K562 (cell line): ENCODE measurements around the gene ING5. TPM values are rescaled to one million over a fixed set of nuclear protein-coding genes. Genes with fewer than 3 reads are reported as not detected.

Experiments
- GABPB1 ChIP-seq: sonication (generic); formaldehyde crosslinking; IDR thresholded peaks from 2 replicates; pipeline ENCODE4 v1.8.0; 2022; ENCODE audit warnings: mild to moderate bottlenecking, missing genetic modification reagents
- IFI16 ChIP-seq: fragments of 250-450 bp; sonication (Bioruptor Pico); IDR thresholded peaks from 2 replicates; pipeline ENCODE4 v2.1.2; 2022; ENCODE audit warnings: mild to moderate bottlenecking, inconsistent platforms
- PRMT5 ChIP-seq: sonication (generic); formaldehyde crosslinking; IDR thresholded peaks from 2 replicates; pipeline ENCODE4 v1.5.0; 2020; ENCODE audit warnings: missing genetic modification reagents
- SMAD2 ChIP-seq: fragments of 150-350 bp; IDR thresholded peaks from 2 replicates; pipeline ENCODE4 v1.6.1; 2014; ENCODE audit warnings: low read depth, mild to moderate bottlenecking, low read length
- SMAD3 ChIP-seq: fragments of 450-650 bp; formaldehyde crosslinking; conservative IDR thresholded peaks from 2 replicates; pipeline ENCODE4 v1.4.0; 2020; ENCODE audit warnings: mild to moderate bottlenecking
- SREBF2 ChIP-seq: sonication (generic); formaldehyde crosslinking; IDR thresholded peaks from 2 replicates; pipeline ENCODE4 v1.4.0; 2020; ENCODE audit warnings: mild to moderate bottlenecking, missing genetic modification reagents
- ZFX ChIP-seq: sonication (generic); formaldehyde crosslinking; IDR thresholded peaks from 2 replicates; pipeline ENCODE4 v1.8.0; 2022; ENCODE audit warnings: mild to moderate bottlenecking, missing genetic modification reagents, moderate library complexity
- polyA plus RNA-seq, 8 experiments: library from polyadenylated mRNA; depleted of rRNA in 4 of 8; stranded (reverse) in 5 of 8; unstranded in 3 of 8; fragments of >200 nt; fragmentation: Nextera tagmentation in 2 of 8; fragmentation: Illumina TruSeq in 1 of 8; extraction: Ambion mirVana in 2 of 8; extraction: Trizol in 1 of 8; gene quantifications; 2 replicates each; pipeline versions ENCODE4 v1.2.1 to v1.2.3, GENCODE V29; 2011 to 2014; ENCODE audit warnings: inconsistent platforms in 1 of 8, missing spikeins in 1 of 8
- total RNA-seq, 7 experiments: library from RNA; depleted of rRNA in 6 of 7; stranded (reverse); fragments of >200 nt in 6 of 7; fragmentation: Illumina TruSeq in 2 of 7; extraction: Trizol in 2 of 7; gene quantifications; 2 replicates each; pipeline versions ENCODE4 v1.2.1 to v1.2.3, GENCODE V29; 2011 to 2021; ENCODE audit warnings: low replicate concordance in 1 of 7
- TF ChIP-seq, protein P1 (sequence below), 2 experiments: fragments of 450-650 bp; IDR thresholded peaks; 2 replicates each; pipeline ENCODE4 v1.6.1; 2016; ENCODE audit warnings: mild to moderate bottlenecking in 2 of 2, borderline replicate concordance in 1 of 2, low read depth in 1 of 2, moderate library complexity in 1 of 2
- TF ChIP-seq, protein P2 (sequence below): fragments of 250-450 bp; sonication (Bioruptor Pico); IDR thresholded peaks from 2 replicates; pipeline ENCODE4 v1.6.1; 2021; ENCODE audit warnings: mild to moderate bottlenecking
- TF ChIP-seq, protein P3 (sequence below): sonication (generic); formaldehyde crosslinking; IDR thresholded peaks from 2 replicates; pipeline ENCODE4 v1.8.0; 2022; ENCODE audit warnings: mild to moderate bottlenecking, missing genetic modification reagents
- TF ChIP-seq, protein P4 (sequence below), 2 experiments: fragments of 200-800 bp in 1 of 2; sonication (Bioruptor generic) in 1 of 2; sonication (generic) in 1 of 2; formaldehyde crosslinking in 1 of 2; IDR thresholded peaks in 1 of 2; conservative IDR thresholded peaks in 1 of 2; 2 replicates each; pipeline versions ENCODE4 v1.5.0 to v1.6.1; 2016 to 2020; ENCODE audit warnings: missing compliant biosample characterization in 1 of 2, missing genetic modification characterization in 1 of 2, missing genetic modification reagents in 1 of 2
- TF ChIP-seq, protein P5 (sequence below), 2 experiments: IDR thresholded peaks; 2 replicates each; pipeline ENCODE4 v1.6.1; 2012; ENCODE audit warnings: improper control_type of control experiment in 2 of 2, low read depth in 2 of 2, low read length in 2 of 2, borderline replicate concordance in 1 of 2

Gene ING5
- total and polyA plus RNA-seq, 9 of the 15 experiments (the other 6 are each of a cell fraction or from before 2014, with no cell fraction given): 10.4 to 53.3 (median 27.9) TPM

DNA sequence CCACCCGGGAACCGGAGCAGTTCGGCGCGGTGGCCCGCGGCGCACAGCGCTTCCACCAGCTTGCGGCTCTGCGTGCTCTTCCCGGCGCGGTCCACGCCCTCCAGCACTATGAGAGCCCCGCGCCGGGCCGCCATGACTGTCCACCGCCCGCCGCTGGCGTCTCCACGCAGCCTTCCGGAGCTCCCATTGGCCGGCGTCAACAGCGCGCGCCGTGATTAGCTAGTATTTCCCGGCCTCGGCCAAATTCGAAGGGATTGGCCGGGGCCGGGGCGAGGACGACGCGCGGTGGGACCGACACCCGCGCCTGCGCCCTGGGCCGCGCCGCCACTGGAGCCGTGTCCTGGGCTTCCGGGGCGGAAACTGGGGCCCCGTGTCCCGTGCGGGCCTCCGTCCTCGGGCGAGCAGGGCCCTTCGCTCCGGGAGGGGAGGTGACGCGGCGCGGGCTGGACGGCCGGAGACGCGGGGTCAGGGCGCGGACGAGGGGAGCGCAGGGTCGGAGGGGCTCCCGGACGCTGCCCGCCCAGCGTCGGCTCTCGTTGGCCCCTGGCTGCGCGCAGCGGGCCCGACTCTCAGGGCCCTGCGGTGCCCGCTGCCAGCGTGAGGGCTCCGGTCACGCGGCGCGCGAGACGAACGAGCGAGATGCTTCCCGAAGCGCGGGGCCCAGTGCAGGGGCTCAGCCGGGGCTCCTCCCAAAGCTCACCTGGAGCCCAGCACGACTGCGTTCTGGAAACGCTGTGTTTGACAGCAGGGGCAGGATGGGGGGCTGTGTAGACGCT, 15.0 kb upstream of the ING5 start, which contains the start of gene DTYMK (continued):
- TF ChIP-seq, protein P1, sequence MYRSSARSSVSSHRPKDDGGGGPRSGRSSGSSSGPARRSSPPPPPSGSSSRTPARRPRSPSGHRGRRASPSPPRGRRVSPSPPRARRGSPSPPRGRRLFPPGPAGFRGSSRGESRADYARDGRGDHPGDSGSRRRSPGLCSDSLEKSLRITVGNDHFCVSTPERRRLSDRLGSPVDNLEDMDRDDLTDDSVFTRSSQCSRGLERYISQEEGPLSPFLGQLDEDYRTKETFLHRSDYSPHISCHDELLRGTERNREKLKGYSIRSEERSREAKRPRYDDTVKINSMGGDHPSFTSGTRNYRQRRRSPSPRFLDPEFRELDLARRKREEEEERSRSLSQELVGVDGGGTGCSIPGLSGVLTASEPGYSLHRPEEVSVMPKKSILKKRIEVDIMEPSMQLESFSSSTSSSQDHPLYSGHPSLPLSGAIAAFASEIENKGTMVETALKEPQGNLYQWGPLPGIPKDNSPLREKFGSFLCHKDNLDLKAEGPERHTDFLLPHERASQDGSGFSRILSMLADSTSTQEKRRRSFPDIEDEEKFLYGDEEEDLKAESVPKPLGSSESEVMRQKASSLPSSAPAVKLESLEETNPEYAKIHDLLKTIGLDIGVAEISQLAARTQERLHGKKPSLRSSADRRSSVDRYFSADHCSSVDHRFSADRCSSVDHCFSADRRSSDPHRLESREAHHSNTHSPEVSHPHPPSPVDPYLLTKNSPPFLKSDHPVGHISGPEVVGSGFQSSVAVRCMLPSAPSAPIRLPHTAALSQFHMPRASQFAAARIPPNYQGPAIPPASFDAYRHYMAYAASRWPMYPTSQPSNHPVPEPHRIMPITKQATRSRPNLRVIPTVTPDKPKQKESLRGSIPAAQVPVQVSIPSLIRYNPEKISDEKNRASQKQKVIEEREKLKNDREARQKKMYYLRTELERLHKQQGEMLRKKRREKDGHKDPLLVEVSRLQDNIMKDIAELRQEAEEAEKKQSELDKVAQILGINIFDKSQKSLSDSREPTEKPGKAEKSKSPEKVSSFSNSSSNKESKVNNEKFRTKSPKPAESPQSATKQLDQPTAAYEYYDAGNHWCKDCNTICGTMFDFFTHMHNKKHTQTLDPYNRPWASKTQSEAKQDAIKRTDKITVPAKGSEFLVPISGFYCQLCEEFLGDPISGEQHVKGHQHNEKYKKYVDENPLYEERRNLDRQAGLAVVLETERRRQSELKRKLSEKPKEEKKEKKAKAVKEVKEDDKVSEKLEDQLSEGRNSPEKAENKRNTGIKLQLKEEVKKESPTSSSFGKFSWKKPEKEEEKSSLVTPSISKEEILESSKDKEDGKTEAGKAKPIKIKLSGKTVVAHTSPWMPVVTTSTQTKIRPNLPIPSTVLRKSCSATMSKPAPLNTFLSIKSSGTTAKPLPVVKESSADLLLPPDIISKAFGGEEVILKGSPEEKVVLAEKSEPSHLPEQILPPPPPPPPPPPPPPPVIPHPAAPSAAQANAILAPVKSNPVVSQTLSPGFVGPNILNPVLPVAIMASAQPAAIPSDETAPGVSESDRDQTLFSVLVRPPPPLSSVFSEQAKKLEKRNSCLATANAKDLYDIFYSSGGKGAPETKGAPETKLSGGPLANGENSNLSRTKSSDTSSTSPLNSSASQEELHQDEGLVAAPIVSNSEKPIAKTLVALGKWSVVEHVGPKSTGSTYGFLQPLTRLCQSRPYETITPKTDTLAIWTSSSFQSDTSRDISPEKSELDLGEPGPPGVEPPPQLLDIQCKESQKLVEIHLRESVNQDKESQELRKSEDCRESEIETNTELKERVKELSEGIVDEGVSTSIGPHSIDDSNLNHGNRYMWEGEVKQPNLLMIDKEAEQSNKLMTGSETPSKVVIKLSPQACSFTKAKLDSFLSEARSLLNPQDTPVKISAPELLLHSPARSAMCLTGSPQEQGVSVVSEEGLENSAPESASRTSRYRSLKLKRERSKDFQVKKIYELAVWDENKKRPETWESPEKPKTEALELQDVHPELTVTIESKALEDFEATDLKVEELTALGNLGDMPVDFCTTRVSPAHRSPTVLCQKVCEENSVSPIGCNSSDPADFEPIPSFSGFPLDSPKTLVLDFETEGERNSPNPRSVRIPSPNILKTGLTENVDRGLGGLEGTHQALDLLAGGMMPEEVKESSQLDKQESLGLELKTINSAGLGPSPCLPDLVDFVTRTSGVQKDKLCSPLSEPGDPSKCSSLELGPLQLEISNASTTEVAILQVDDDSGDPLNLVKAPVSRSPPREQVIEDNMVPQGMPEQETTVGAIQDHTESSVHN (IDR thresholded peaks at IDR 0.05; ENCODE audit: borderline replicate concordance in 1 of 2, low read depth in 1 of 2): no peak
- TF ChIP-seq SMAD3 (CRISPR knock-in tag) (no peak), GABPB1 (CRISPR knock-in tag) (peak; percentile 83), ZFX (CRISPR knock-in tag) (peak; percentile 84), IFI16 (CRISPR knock-in tag) (no peak), SREBF2 (CRISPR knock-in tag) (no peak), SMAD2 (no peak), PRMT5 (CRISPR knock-in tag) (no peak)
- TF ChIP-seq, protein P2, sequence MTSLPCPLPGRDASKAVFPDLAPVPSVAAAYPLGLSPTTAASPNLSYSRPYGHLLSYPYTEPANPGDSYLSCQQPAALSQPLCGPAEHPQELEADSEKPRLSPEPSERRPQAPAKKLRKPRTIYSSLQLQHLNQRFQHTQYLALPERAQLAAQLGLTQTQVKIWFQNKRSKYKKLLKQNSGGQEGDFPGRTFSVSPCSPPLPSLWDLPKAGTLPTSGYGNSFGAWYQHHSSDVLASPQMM (CRISPR knock-in tag): no peak
- TF ChIP-seq, protein P3, sequence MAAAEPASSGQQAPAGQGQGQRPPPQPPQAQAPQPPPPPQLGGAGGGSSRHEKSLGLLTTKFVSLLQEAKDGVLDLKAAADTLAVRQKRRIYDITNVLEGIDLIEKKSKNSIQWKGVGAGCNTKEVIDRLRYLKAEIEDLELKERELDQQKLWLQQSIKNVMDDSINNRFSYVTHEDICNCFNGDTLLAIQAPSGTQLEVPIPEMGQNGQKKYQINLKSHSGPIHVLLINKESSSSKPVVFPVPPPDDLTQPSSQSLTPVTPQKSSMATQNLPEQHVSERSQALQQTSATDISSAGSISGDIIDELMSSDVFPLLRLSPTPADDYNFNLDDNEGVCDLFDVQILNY (CRISPR knock-in tag): no peak
- TF ChIP-seq, protein P4, sequence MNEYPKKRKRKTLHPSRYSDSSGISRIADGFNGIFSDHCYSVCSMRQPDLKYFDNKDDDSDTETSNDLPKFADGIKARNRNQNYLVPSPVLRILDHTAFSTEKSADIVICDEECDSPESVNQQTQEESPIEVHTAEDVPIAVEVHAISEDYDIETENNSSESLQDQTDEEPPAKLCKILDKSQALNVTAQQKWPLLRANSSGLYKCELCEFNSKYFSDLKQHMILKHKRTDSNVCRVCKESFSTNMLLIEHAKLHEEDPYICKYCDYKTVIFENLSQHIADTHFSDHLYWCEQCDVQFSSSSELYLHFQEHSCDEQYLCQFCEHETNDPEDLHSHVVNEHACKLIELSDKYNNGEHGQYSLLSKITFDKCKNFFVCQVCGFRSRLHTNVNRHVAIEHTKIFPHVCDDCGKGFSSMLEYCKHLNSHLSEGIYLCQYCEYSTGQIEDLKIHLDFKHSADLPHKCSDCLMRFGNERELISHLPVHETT (CRISPR knock-in tag; conservative IDR thresholded peaks at IDR 0.05 in 1 of 2, IDR thresholded peaks at IDR 0.05 in 1 of 2): peak in 1 of 2 experiments; percentile 84; a peak in 2 of 4 replicates
- TF ChIP-seq, protein P5, sequence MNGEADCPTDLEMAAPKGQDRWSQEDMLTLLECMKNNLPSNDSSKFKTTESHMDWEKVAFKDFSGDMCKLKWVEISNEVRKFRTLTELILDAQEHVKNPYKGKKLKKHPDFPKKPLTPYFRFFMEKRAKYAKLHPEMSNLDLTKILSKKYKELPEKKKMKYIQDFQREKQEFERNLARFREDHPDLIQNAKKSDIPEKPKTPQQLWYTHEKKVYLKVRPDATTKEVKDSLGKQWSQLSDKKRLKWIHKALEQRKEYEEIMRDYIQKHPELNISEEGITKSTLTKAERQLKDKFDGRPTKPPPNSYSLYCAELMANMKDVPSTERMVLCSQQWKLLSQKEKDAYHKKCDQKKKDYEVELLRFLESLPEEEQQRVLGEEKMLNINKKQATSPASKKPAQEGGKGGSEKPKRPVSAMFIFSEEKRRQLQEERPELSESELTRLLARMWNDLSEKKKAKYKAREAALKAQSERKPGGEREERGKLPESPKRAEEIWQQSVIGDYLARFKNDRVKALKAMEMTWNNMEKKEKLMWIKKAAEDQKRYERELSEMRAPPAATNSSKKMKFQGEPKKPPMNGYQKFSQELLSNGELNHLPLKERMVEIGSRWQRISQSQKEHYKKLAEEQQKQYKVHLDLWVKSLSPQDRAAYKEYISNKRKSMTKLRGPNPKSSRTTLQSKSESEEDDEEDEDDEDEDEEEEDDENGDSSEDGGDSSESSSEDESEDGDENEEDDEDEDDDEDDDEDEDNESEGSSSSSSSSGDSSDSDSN (IDR thresholded peaks at IDR 0.05; ENCODE audit: borderline replicate concordance in 1 of 2, low read depth in 2 of 2, low read length in 2 of 2): peak; percentile 35 to 74; a peak in 1 of 4 replicates
